ENCODE measurements around the gene ZBTB17.

Gene ZBTB17

GRCh38 chr1:15947382-15948090, 28.4 kb downstream of the ZBTB17 start:
- no peak for DNase-seq (ENCODE audit: low read depth)

- DNase-seq (ENCODE audit: low read depth) = no peak
These were observed 29.1 kb downstream of the ZBTB17 start for GRCh38 chr1:15946571-15947381.

GRCh38 chr1:15945832-15946448, 30.0 kb downstream of the ZBTB17 start:
- DNase-seq (ENCODE audit: low read depth) = no peak

- DNase-seq (ENCODE audit: low read depth) = no peak
These were observed 30.7 kb downstream of the ZBTB17 start for GRCh38 chr1:15945011-15945831.

- no peak for DNase-seq (ENCODE audit: low read depth)
These were observed 31.4 kb downstream of the ZBTB17 start for GRCh38 chr1:15944308-15945010.

- no peak for DNase-seq (ENCODE audit: low read depth)
These were observed 32.0 kb downstream of the ZBTB17 start for GRCh38 chr1:15943992-15944307.

- DNase-seq (ENCODE audit: low read depth) = no peak
These were observed 32.4 kb downstream of the ZBTB17 start for GRCh38 chr1:15943328-15943991.

- DNase-seq (ENCODE audit: low read depth) = no peak
These were observed 33.1 kb downstream of the ZBTB17 start for GRCh38 chr1:15942661-15943327.

GRCh38 chr1:15941899-15942660, 33.8 kb downstream of the ZBTB17 start:
- DNase-seq (ENCODE audit: low read depth) = no peak

GRCh38 chr1:15941044-15941840, 34.7 kb downstream of the ZBTB17 start:
- DNase-seq (ENCODE audit: low read depth) = no peak

- DNase-seq (ENCODE audit: low read depth) = no peak
These were observed 35.5 kb downstream of the ZBTB17 start for GRCh38 chr1:15940110-15941043.

- DNase-seq (ENCODE audit: low read depth) = no peak
These were observed 36.5 kb downstream of the ZBTB17 start for GRCh38 chr1:15939181-15940109.

GRCh38 chr1:15938628-15939161, 37.2 kb downstream of the ZBTB17 start:
- DNase-seq (ENCODE audit: low read depth) = no peak

GRCh38 chr1:15937706-15938168, 38.2 kb downstream of the ZBTB17 start:
- DNase-seq (ENCODE audit: low read depth) = no peak

- no peak for DNase-seq (ENCODE audit: low read depth)
These were observed 38.8 kb downstream of the ZBTB17 start for GRCh38 chr1:15937146-15937545.

GRCh38 chr1:15936025-15936424, 39.9 kb downstream of the ZBTB17 start:
- no peak for DNase-seq (ENCODE audit: low read depth)
